ENCODE measurements around the gene SYNDIG1.

The SYNDIG1 gene

GRCh38 chr20:24630486-24631172, 161.2 kb downstream of the SYNDIG1 start:
- DNase-seq (ENCODE audit: low read depth in 1 of 2, low spot score in 1 of 2) = no peak

- DNase-seq (ENCODE audit: low read depth in 1 of 2, low spot score in 1 of 2) = no peak
Measured at GRCh38 chr20:24631173-24631505, 161.7 kb downstream of the SYNDIG1 start.

DNA sequence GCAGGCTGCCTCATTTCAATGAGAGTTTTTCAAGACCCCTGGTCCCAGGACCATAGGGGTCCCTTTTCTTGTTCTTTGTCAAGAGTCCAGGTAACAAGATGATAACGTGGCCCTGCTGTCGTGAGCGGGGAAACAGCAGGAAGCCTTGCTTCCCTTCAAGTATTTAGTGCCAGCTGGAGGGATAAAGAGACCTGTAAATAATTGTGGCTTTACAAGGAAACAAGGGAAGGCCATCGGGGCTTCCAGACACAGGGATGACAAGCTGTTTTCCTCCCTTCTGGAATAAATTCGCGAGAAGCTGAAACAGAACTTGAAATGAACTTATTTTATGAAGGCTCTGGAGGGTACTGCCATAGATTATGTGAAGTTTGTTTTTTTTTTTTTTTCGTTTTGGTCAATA, 163.2 kb downstream of the SYNDIG1 start:
- DNase-seq (ENCODE audit: low read depth in 1 of 2, low spot score in 1 of 2) = no peak

GRCh38 chr20:24633026-24633425, 163.6 kb downstream of the SYNDIG1 start:
- DNase-seq (ENCODE audit: low read depth in 1 of 2, low spot score in 1 of 2) = no peak

GRCh38 chr20:24633521-24633920, 164.1 kb downstream of the SYNDIG1 start:
- DNase-seq (ENCODE audit: low read depth in 1 of 2, low spot score in 1 of 2) = no peak

- DNase-seq (ENCODE audit: low read depth in 1 of 2, low spot score in 1 of 2) = no peak
Measured at GRCh38 chr20:24634855-24635254, 165.4 kb downstream of the SYNDIG1 start.

- no peak for DNase-seq (ENCODE audit: low read depth in 1 of 2, low spot score in 1 of 2)
Measured at GRCh38 chr20:24636626-24637025, 167.2 kb downstream of the SYNDIG1 start.

DNA sequence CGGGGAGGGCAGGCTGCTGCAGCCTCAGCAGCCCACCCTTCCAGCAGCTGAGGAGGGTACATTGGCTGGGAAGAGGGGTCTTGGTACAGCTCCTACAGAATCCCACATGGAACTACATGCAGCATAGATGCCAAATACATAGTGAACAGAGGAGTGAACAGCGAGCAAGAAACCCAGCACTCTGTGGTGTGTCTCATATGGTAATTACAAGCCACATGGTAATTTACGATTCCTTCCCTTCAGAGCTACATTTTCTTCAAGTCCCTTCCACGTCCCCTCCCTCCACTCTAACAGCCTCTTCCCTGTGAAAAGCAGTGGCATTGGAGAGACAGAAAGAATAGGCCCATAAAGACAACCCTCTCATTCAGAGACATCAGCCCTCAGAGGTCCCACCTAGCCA, 167.7 kb downstream of the SYNDIG1 start:
- no peak for DNase-seq (ENCODE audit: low read depth in 1 of 2, low spot score in 1 of 2)

- no peak for DNase-seq (ENCODE audit: low read depth in 1 of 2, low spot score in 1 of 2)
Measured at GRCh38 chr20:24637941-24638340, 168.5 kb downstream of the SYNDIG1 start.

GRCh38 chr20:24638591-24639548, 169.4 kb downstream of the SYNDIG1 start:
- DNase-seq (ENCODE audit: low read depth in 1 of 2, low spot score in 1 of 2) = no peak

DNA sequence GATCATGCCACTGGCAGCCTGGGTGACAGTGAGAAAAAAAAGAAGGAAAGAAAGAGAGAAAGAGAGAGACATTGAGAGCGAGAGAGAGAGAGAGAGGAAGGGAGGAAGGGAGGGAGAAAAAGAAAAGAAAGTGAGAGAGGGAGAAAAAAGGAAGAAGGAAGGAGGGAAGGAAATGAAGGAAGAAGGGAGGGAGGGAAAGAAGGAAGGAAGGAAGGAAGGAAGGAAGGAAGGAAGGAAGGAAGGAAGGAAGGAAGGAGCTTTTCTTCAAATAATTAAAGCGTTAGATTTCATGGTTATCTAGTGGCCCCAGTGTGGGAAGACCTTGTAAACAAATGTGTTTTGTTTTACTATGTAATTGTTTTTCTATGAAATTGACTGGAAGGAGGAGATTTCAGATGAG, 170.8 kb downstream of the SYNDIG1 start:
- DNase-seq (ENCODE audit: low read depth in 1 of 2, low spot score in 1 of 2) = no peak

GRCh38 chr20:24640686-24641085, 171.3 kb downstream of the SYNDIG1 start:
- DNase-seq (ENCODE audit: low read depth in 1 of 2, low spot score in 1 of 2) = no peak

DNA sequence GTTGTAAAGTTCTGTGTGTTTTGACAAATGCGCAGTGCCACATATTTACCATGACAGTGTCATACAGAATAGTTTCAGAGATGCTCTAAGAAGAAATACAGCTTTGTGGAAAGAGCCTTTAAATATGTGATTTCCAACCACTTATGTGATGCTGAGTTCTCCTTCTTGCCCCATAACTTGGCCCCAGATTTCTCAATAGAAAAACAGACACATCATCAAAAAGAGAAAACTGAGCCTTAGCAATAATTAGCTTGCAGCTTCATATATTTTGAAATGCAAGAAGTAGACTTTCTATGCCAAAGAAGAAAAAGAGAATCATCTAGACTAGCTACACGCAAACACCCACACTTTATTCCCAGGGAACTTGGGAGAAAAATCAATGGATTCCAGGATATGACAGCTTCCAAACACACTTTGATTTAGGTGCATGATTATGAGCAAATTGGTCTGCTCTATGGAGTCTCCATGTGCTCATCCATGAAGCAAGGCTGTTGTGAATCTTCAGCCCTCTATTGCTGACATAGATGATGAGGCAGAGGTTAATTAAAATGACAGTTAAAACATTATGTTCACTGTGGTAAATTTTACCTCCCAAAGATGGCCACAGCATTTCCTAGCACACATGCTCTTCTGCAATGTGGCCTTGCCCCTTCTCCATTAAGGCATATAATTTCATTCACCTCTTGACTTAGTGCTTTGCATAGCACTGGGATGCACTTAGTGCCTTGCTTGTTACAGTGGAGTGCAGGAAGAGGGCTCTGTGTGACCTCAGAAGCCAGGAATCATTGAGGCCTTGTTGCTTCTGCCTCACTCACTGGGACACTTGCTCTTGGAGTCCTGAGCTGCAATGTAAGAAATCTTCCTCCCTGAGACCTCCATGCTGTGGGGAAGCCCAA, 174.6 kb downstream of the SYNDIG1 start:
- no peak for DNase-seq (ENCODE audit: low read depth in 1 of 2, low spot score in 1 of 2)

GRCh38 chr20:24646321-24646720, 176.9 kb downstream of the SYNDIG1 start:
- DNase-seq (ENCODE audit: low read depth in 1 of 2, low spot score in 1 of 2) = no peak

GRCh38 chr20:24647713-24648112, 178.3 kb downstream of the SYNDIG1 start:
- DNase-seq (ENCODE audit: low read depth in 1 of 2, low spot score in 1 of 2) = no peak

DNA sequence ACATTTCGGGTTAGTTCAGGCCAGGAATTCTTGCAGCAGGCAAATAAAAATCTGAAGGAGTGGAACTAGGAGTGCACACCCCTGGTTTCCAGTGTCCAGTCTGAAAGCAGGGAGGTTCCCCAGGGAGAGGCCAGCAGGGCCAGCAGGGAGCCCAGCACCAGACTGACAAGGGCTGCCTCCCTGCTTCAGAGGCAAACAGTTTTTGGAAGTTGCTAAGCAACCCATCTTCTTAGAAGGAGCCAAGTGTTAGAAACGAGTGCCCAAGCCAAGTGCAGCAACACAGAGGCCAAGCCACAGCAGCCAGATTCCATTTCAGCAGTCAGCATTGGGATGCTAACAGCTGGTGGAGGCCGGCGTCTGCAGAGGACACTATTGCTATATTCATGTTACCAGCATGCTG, 179.1 kb downstream of the SYNDIG1 start:
- no peak for DNase-seq (ENCODE audit: low read depth in 1 of 2, low spot score in 1 of 2)

- DNase-seq (ENCODE audit: low read depth in 1 of 2, low spot score in 1 of 2) = no peak
Measured at GRCh38 chr20:24648919-24649318, 179.5 kb downstream of the SYNDIG1 start.

DNA sequence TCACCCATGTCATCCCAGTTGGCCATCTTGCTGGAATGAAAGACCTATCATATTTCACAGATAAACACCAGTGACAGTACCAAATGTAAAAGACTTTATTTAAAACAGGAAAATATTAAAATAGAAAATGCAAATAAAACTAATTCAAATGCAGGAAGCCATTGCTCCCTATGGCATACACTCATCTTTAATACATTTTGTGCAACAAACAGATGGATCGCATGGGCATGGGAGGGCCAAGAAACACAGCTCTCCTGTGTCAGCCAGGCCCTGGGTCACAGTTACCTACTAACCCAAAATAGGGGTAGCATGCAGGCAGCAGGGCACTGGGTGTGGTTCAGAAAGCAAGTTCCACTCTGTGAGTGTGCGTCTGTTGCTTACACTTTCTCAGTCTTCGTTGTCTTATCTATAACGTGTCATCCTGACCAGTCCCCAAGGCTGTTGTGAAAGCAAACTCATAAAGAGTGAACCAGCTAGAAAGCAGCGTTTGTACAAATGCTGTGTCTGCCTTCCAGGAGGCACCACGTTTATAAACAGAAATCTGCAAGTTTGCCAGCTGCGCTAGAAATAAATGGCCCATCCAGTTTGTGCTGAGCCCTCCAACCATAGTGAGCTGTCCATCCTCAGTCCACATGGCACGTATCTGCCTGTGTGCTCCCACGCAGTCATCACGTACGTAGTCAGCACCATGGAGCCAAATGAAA, 180.5 kb downstream of the SYNDIG1 start:
- DNase-seq (ENCODE audit: low read depth in 1 of 2, low spot score in 1 of 2) = no peak

DNA sequence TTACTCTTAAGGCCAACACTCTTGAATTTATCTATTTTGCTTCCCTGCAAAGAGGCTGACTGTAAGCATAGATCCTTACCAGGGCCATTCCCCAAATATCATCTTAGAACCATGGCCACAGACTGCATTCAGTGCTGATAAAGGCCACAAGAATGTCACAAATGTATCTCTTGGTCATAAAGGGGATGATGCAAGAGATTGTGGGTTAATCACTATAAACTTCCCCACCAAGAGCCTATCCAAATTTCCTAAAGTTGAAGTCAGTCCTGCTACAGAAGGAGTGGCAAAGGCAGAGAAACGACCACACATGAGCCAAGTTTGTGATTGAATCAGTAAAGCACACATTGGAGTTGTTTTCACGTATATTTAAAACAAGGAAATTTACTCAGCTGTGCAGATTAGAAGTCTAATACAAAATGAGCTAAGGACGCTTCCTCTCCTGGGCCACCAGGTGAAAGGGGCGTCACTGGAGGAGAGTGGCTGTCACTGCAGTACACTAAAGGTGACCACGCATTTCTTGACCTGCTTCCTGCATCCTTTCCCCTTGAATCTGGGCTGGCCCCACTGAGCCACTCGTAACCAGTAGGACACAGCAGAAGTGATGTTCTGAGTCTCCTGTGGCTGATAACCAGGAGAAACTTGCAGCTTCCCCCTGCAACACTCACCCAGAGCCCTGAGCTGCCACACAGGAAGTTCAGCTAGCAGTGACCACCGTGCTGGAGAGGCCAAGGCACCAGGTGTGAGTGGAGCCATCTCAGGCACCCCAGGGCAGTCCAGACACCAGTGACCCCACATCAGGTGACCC, 181.9 kb downstream of the SYNDIG1 start:
- no peak for DNase-seq (ENCODE audit: low read depth in 1 of 2, low spot score in 1 of 2)

DNA sequence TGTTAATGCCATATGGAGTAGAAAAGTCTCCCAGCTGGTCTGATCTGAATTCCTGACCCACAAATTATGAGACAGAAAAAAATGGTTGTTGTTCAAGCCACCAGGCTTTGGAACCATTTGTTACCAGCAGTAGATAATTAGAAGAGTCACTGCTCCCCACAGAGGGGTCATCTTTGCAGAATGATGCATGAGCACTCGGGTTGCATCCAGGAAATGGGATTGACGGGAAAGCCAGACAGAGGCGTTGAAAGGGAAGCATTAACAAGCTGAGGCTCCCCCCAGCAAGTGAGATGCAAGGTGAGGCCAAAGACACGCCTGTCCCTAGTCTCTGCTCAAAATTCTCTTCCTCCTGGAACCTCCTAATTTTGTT, 182.5 kb downstream of the SYNDIG1 start:
- no peak for DNase-seq (ENCODE audit: low read depth in 1 of 2, low spot score in 1 of 2)

Measured in stimulated activated CD4-positive, alpha-beta T cell treated with anti-CD3 and anti-CD28 coated beads, Interleukin-15, amount 100 ng/mL, for 1 hour (primary cell).